ENCODE results near the gene POLR3E.

POLR3E gene

DNA sequence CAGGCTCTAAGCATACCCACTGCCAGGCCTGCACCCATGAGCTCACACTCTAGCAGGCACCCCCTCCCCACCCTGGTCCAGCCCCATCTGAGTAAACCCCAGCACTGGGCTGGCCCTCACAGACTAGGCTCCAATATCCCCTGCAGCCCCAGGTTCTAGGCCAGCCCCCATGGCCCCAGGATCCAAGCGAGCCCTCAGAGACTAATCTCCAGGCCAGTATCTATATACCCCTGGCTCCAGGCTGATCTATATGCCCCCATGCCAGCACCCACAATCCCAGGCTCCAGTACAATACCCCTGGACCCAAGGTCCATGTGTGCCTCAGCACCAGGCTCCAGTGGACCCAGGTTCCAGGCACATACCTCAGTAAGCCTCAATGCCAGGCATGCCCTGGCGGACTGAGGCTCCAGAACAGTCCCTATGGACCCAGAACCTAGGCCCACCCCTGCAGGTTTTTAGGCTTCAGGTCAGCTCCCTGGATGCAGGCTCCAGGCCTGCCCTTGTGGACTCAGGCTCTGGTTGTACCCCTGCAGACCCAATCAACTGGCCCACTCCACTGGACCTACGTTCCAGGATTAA lies 38.5 kb downstream of the POLR3E start:
- ChIA-PET POLR2A (no interaction called here), CTCF (interaction anchor here (1.6 kb wide), 1 partner anchor 15 kb away, joined by 6 read pairs; no protein-coding TSS in a partner anchor)
- H3K36me3 ChIP-seq (ENCODE audit: control insufficient read depth in 4 of 4, insufficient read depth in 4 of 4, low read length in 3 of 4) = peaks cover 23 to 51% (median 47%) of the 10 kb centered on the region in 4 experiments
- 92% methylated on average over 1 of the region's 3 CpGs for WGBS (ENCODE audit: insufficient coverage)
- H3K9me3 ChIP-seq (ENCODE audit: control extremely low read depth in 1 of 5, control insufficient read depth in 4 of 5, insufficient read depth in 2 of 5, low read depth in 1 of 5, low read length in 4 of 5) = peaks cover 2 to 48% (median 14%) of the 10 kb centered on the region in 5 experiments
- DNase-seq = no peak
- no peaks in the 10 kb centered on the region for H3K4me1 ChIP-seq (ENCODE audit: control extremely low read depth in 1 of 4, control insufficient read depth in 4 of 4, insufficient read depth in 4 of 4, low read length in 3 of 4)
- no peak overlapping the region for H3K4me3 ChIP-seq (ENCODE audit: control insufficient read depth in 1 of 7, extremely low read depth in 1 of 7, insufficient read depth in 4 of 7, low read depth in 2 of 7, low read length in 6 of 7)
- no peaks in the 10 kb centered on the region for H3K27me3 ChIP-seq (replicated peaks in 2 of 5; ENCODE audit: control insufficient read depth in 4 of 5, insufficient read depth in 5 of 5, low read length in 4 of 5)
- no peak overlapping the region for H3K27ac ChIP-seq (ENCODE audit: insufficient read depth in 1 of 2, low read depth in 1 of 2, low read length in 2 of 2, poor library complexity in 1 of 2, severe bottlenecking in 2 of 2)

- Histone ChIP-seq H3K27me3 (replicated peaks in 2 of 5; ENCODE audit: control insufficient read depth in 4 of 5, insufficient read depth in 5 of 5, low read length in 4 of 5) (no peaks in the 10 kb centered on the region), H3K9me3 (ENCODE audit: control extremely low read depth in 1 of 5, control insufficient read depth in 4 of 5, insufficient read depth in 2 of 5, low read depth in 1 of 5, low read length in 4 of 5) (peaks cover 2 to 51% (median 14%) of the 10 kb centered on the region in 5 experiments), H3K27ac (ENCODE audit: insufficient read depth in 1 of 2, low read depth in 1 of 2, low read length in 2 of 2, poor library complexity in 1 of 2, severe bottlenecking in 2 of 2) (no peak overlapping the region), H3K36me3 (ENCODE audit: control insufficient read depth in 4 of 4, insufficient read depth in 4 of 4, low read length in 3 of 4) (peaks cover 21 to 45% (median 42%) of the 10 kb centered on the region in 4 experiments), H3K4me3 (ENCODE audit: control insufficient read depth in 1 of 7, extremely low read depth in 1 of 7, insufficient read depth in 4 of 7, low read depth in 2 of 7, low read length in 6 of 7) (no peak overlapping the region), H3K4me1 (ENCODE audit: control extremely low read depth in 1 of 4, control insufficient read depth in 4 of 4, insufficient read depth in 4 of 4, low read length in 3 of 4) (no peaks in the 10 kb centered on the region)
- DNase-seq = no peak
- CTCF ChIA-PET = interaction anchor here (0.7 to 1.7 kb wide), 4 partner anchors 12 to 34 kb away, joined by 3 to 6 read pairs (median 4); no protein-coding TSS in a partner anchor
- POLR2A ChIA-PET = no interaction called here
Measured at GRCh38 chr16:22336581-22336980, 39.4 kb downstream of the POLR3E start.

DNA sequence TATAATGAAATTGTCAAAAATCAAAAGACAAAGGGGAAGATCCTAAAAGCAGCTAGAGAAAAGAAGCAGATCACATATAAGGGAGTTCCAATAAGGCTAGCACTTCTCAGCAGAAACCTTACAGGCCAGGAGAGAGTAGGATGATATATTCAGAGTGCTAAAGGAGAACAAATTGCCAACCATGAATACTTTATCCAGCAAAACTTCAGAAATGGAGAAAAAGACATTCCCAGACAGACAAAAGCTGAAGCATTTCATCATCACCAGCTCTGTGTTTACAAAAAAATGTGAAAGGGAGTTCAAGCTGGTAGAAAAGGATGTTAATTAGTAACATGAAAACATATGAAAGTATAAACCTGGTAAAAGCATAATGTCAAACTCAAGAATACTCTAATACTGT lies 39.8 kb downstream of the POLR3E start:
- POLR2A ChIA-PET = no interaction called here

DNA sequence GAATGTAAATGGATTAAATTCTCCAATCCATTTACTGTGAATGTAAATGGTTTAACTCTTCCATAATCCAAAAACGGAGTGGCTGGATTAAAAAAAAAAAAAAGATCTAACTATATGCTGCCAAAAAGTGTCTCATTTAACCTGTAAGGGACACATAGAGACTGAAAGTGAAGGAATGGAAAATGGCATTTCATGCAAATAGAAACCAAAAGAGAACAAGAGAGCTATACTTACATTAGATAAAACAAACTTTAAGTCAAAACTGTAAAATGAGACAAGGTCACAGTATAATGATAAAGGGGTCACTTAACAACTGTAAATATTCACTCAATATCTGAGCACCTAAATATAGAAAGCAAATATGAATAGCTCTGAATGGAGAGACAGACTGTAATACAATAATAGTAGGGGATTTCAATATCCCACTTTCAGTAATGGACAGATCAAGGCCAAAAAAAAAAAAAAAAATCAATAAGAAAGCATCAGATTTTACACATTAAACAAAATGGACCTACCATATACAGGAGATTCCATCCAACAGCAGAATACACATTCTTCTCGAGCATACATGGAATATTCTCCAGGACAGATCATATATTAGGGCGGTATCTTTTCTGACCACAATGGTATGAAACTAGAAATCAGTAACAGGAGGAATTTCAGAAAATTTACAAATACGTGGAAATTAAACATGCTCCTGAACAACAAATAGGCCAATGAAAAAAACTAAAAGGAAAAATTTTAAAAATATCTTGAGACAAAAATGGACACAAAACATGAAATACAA lies 40.8 kb downstream of the POLR3E start:
- ChIA-PET CTCF (interaction anchor here (1.5 to 1.7 kb wide), 2 partner anchors 32 to 1097 kb away, joined by 3 to 4 read pairs; no protein-coding TSS in a partner anchor), POLR2A (no interaction called here)
- H3K27me3 ChIP-seq (replicated peaks in 2 of 5; ENCODE audit: control insufficient read depth in 4 of 5, insufficient read depth in 5 of 5, low read length in 4 of 5) = no peaks in the 10 kb centered on the region
- H3K36me3 ChIP-seq (ENCODE audit: control insufficient read depth in 4 of 4, insufficient read depth in 4 of 4, low read length in 3 of 4) = peaks cover 17 to 32% (median 30%) of the 10 kb centered on the region in 4 experiments
- peaks cover 2 to 51% (median 14%) of the 10 kb centered on the region in 5 experiments for H3K9me3 ChIP-seq (ENCODE audit: control extremely low read depth in 1 of 5, control insufficient read depth in 4 of 5, insufficient read depth in 2 of 5, low read depth in 1 of 5, low read length in 4 of 5)
- DNase-seq = no peak
- H3K27ac ChIP-seq (ENCODE audit: insufficient read depth in 1 of 2, low read depth in 1 of 2, low read length in 2 of 2, poor library complexity in 1 of 2, severe bottlenecking in 2 of 2) = no peak overlapping the region
- WGBS (ENCODE audit: insufficient coverage) = 94% methylated on average over 3 of the region's 4 CpGs
- no peaks in the 10 kb centered on the region for H3K4me1 ChIP-seq (ENCODE audit: control extremely low read depth in 1 of 4, control insufficient read depth in 4 of 4, insufficient read depth in 4 of 4, low read length in 3 of 4)
- H3K4me3 ChIP-seq (ENCODE audit: control insufficient read depth in 1 of 7, extremely low read depth in 1 of 7, insufficient read depth in 4 of 7, low read depth in 2 of 7, low read length in 6 of 7) = no peak overlapping the region

More for the DNA sequence above, 39.8 kb downstream of the POLR3E start:
- Histone ChIP-seq H3K9me3 (ENCODE audit: control extremely low read depth in 1 of 5, control insufficient read depth in 4 of 5, insufficient read depth in 2 of 5, low read depth in 1 of 5, low read length in 4 of 5) (peaks cover 2 to 51% (median 14%) of the 10 kb centered on the region in 5 experiments), H3K4me3 (ENCODE audit: control insufficient read depth in 1 of 7, extremely low read depth in 1 of 7, insufficient read depth in 4 of 7, low read depth in 2 of 7, low read length in 6 of 7) (no peak overlapping the region), H3K27ac (ENCODE audit: insufficient read depth in 1 of 2, low read depth in 1 of 2, low read length in 2 of 2, poor library complexity in 1 of 2, severe bottlenecking in 2 of 2) (no peak overlapping the region), H3K27me3 (replicated peaks in 2 of 5; ENCODE audit: control insufficient read depth in 4 of 5, insufficient read depth in 5 of 5, low read length in 4 of 5) (no peaks in the 10 kb centered on the region), H3K4me1 (ENCODE audit: control extremely low read depth in 1 of 4, control insufficient read depth in 4 of 4, insufficient read depth in 4 of 4, low read length in 3 of 4) (no peaks in the 10 kb centered on the region), H3K36me3 (ENCODE audit: control insufficient read depth in 4 of 4, insufficient read depth in 4 of 4, low read length in 3 of 4) (peaks cover 20 to 40% (median 38%) of the 10 kb centered on the region in 4 experiments)
- no peak for DNase-seq
- CTCF ChIA-PET = interaction anchor here (0.7 to 1.7 kb wide), 3 partner anchors 12 to 33 kb away, joined by 3 to 4 read pairs (median 4); no protein-coding TSS in a partner anchor

- CTCF ChIA-PET = interaction anchor here (0.5 kb wide), 1 partner anchor 209 kb away, joined by 3 read pairs; no protein-coding TSS in a partner anchor
- DNase-seq = no peak
- H3K4me3 ChIP-seq (ENCODE audit: control insufficient read depth in 1 of 7, extremely low read depth in 1 of 7, insufficient read depth in 4 of 7, low read depth in 2 of 7, low read length in 6 of 7) = no peak overlapping the region
- peaks cover 2 to 36% (median 9%) of the 10 kb centered on the region in 5 experiments for H3K9me3 ChIP-seq (ENCODE audit: control extremely low read depth in 1 of 5, control insufficient read depth in 4 of 5, insufficient read depth in 2 of 5, low read depth in 1 of 5, low read length in 4 of 5)
- peaks cover 4 to 5% (median 4%) of the 10 kb centered on the region in 4 experiments for H3K36me3 ChIP-seq (ENCODE audit: control insufficient read depth in 4 of 4, insufficient read depth in 4 of 4, low read length in 3 of 4)
- no peaks in the 10 kb centered on the region for H3K27me3 ChIP-seq (replicated peaks in 2 of 5; ENCODE audit: control insufficient read depth in 4 of 5, insufficient read depth in 5 of 5, low read length in 4 of 5)
- POLR2A ChIA-PET = no interaction called here
- no peaks in the 10 kb centered on the region for H3K4me1 ChIP-seq (ENCODE audit: control extremely low read depth in 1 of 4, control insufficient read depth in 4 of 4, insufficient read depth in 4 of 4, low read length in 3 of 4)
- H3K27ac ChIP-seq (ENCODE audit: insufficient read depth in 1 of 2, low read depth in 1 of 2, low read length in 2 of 2, poor library complexity in 1 of 2, severe bottlenecking in 2 of 2) = no peak overlapping the region
Measured at GRCh38 chr16:22340945-22341344, 43.7 kb downstream of the POLR3E start.

DNA sequence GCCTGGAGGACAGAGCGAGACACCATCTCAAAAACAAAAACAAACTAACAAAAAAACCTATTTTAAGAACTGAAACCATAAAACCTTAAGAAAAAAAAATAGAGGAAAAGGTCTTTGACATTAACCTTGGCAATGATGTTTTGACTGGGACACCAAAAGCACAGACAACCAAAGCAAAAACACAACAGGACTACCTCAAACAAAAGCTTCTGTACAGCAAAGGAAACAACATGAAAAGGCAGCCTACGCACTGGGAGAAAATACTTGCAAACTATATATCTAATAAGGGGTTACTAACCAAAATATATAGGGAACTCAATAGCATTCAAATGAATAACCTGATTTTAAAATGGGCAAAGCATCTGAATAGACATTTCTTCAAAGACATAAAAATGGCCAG lies 44.9 kb downstream of the POLR3E start:
- H3K27ac ChIP-seq (ENCODE audit: insufficient read depth in 1 of 2, low read depth in 1 of 2, low read length in 2 of 2, poor library complexity in 1 of 2, severe bottlenecking in 2 of 2) = no peak overlapping the region
- H3K27me3 ChIP-seq (replicated peaks in 2 of 5; ENCODE audit: control insufficient read depth in 4 of 5, insufficient read depth in 5 of 5, low read length in 4 of 5) = no peaks in the 10 kb centered on the region
- CTCF ChIA-PET = no interaction called here
- peaks cover 0 to 27% (median 3%) of the 10 kb centered on the region in 5 experiments for H3K9me3 ChIP-seq (ENCODE audit: control extremely low read depth in 1 of 5, control insufficient read depth in 4 of 5, insufficient read depth in 2 of 5, low read depth in 1 of 5, low read length in 4 of 5)
- H3K4me3 ChIP-seq (ENCODE audit: control insufficient read depth in 1 of 7, extremely low read depth in 1 of 7, insufficient read depth in 4 of 7, low read depth in 2 of 7, low read length in 6 of 7) = no peak overlapping the region
- H3K4me1 ChIP-seq (ENCODE audit: control extremely low read depth in 1 of 4, control insufficient read depth in 4 of 4, insufficient read depth in 4 of 4, low read length in 3 of 4) = no peaks in the 10 kb centered on the region
- POLR2A ChIA-PET = no interaction called here
- WGBS (ENCODE audit: insufficient coverage) = no CpG with 5 or more reads among the region's 2 CpGs
- H3K36me3 ChIP-seq (ENCODE audit: control insufficient read depth in 4 of 4, insufficient read depth in 4 of 4, low read length in 3 of 4) = peaks cover under 1 to 7% (median 2%) of the 10 kb centered on the region in 4 experiments
- no peak for DNase-seq

DNA sequence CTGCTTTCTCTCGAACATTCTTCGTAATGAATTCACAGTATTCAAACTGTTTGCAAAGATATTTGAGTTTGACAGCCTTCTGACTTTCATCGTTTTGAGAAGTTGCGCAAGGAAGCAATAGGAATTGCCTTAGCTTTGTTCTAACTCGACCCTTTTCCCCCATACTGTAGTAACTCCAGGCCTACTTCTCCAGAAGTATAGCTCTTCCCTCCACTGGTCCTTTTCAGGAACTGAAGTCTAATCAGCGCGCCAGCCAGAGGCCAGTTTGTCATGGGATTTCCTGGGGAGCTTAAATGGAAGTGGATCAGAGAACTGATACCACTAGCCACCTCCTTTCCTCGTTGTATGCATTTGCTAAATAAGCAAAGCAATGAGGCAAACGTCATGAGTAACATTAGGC lies 49.3 kb downstream of the POLR3E start:
- ChIA-PET POLR2A (no interaction called here), CTCF (interaction anchor here (1.3 kb wide), 1 partner anchor 26 kb away, joined by 3 read pairs; no protein-coding TSS in a partner anchor)
- Histone ChIP-seq H3K27ac (ENCODE audit: insufficient read depth in 1 of 2, low read depth in 1 of 2, low read length in 2 of 2, poor library complexity in 1 of 2, severe bottlenecking in 2 of 2) (no peak overlapping the region), H3K4me3 (ENCODE audit: control insufficient read depth in 1 of 7, extremely low read depth in 1 of 7, insufficient read depth in 4 of 7, low read depth in 2 of 7, low read length in 6 of 7) (no peak overlapping the region), H3K4me1 (ENCODE audit: control extremely low read depth in 1 of 4, control insufficient read depth in 4 of 4, insufficient read depth in 4 of 4, low read length in 3 of 4) (no peaks in the 10 kb centered on the region), H3K36me3 (ENCODE audit: control insufficient read depth in 4 of 4, insufficient read depth in 4 of 4, low read length in 3 of 4) (peaks cover 7 to 31% (median 14%) of the 10 kb centered on the region in 4 experiments), H3K9me3 (ENCODE audit: control extremely low read depth in 1 of 5, control insufficient read depth in 4 of 5, insufficient read depth in 2 of 5, low read depth in 1 of 5, low read length in 4 of 5) (no peaks in the 10 kb centered on the region), H3K27me3 (replicated peaks in 2 of 5; ENCODE audit: control insufficient read depth in 4 of 5, insufficient read depth in 5 of 5, low read length in 4 of 5) (no peaks in the 10 kb centered on the region)
- DNase-seq = no peak
- WGBS (ENCODE audit: insufficient coverage) = 44% methylated on average over 7 of the region's 9 CpGs

Measured in common myeloid progenitor, CD34-positive (primary cell).